8988T (cell line): Measurements from ENCODE around the gene KRT76.
"Not testable (repeated sequence)": the region's sequence is repeated elsewhere in the genome, so short reads cannot be mapped to it uniquely, and the experiment has no call there.

Experiments
- DNase-seq: peaks from one replicate; pipeline ENCODE4 v3.0.0; 2011

KRT76 gene

DNA sequence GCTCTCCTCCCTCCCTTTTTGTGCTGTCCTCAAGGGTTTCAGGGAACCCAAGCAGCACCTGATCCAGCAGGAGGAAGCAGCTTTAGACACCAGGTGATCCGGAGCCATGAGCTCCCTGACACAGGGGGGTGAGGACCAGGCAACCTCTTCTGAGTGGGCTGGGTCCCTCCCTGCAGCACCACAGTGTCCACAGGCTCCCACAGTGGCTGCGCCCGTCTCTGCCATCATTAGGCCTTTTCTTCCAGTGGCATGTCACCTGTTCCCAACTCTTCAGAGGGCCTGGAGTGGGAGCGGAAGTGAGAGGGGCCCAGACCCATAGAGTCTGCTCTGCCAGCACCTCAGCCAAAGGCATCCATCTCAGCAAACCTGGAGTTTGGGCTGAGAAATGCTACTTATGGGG, 421 bp upstream of the KRT76 start:
- DNase-seq: no peak

DNA sequence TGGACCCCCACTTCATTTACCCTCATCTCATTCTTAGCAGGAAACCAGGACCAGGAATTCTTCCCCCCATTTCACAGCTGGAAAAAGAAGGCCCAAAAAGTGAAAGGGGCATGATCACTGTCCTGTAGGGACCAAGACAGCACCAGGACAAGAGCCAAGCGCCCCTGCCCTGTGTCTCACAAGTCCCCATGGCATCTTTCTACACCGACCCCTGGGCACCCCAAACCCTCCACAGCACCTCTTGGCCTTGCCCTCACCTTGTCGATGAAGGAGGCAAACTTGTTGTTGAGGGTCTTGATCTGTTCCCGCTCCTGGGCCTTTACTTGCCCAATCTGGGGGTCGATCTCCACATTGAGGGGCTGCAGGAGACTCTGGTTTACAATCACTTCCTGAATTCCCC, 710 bp downstream of the KRT76 start:
- no peak for DNase-seq

DNA sequence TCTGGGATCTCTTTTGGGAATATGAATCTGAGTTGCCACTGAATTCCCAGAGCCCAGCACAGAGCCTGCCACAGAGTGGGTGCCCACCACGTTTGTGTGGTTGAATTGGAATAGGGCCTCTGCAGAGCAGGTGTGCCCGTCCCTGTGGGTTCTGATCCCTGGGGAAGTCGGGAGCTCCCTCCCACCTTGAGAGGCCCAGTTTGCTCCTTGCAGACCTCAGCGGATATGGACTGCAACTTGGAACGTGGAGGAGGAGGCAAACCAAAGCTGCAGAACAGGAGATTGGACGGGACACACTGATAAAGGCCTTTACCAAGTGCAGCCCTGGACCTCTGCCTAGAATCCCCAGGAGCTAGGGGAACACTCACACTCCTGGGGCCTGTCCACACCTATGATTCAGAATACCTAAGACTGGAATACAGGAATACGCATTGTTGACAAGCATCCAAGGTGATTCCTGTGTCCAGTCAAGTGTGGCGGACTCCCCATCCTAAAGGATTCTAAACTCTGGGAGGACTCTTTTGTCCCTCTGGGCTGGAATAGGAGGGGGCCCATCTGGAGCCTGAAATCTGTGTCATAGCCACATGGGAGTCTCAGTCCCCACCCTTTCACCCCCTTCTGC, 2.4 kb downstream of the KRT76 start:
- DNase-seq: no peak

DNA sequence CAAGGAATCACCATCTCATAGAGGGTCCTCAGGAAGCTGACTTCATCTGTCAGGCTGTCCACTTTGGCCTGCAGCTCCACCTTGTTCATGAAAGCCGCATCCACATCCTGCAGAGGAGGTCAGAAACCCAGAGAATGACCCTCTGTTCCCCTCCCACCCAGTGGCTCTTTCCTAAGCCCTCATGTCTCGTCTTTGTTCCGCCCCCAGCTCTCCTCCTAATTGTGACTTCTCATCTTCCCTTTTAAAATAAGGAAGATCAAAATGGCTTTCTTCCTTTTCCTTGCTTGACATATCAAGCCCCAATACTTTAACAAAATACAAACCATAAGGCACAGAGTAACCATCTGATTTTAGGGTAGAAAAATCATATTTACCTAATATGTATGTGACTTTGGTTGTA, 4.4 kb downstream of the KRT76 start:
- no peak for DNase-seq

DNA sequence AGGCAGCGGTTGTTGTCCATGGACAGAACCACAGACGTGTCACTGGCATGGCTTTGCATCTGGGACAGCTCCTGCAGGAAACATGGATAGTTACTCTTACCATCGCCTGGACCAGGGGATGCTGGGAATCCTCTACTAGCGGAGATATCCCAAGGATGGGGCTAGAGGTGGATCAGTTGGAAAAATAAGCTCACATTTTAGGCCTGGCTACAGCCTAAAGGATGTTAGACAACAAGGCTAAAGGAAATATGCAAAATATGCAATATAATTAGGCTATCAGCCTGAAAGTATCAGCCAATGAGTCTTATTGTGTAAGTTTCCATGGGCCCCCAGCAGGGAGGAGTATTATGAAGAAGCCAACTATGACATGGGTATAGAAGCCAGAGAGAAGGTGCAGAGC, 5.0 kb downstream of the KRT76 start:
- no peak for DNase-seq

DNA sequence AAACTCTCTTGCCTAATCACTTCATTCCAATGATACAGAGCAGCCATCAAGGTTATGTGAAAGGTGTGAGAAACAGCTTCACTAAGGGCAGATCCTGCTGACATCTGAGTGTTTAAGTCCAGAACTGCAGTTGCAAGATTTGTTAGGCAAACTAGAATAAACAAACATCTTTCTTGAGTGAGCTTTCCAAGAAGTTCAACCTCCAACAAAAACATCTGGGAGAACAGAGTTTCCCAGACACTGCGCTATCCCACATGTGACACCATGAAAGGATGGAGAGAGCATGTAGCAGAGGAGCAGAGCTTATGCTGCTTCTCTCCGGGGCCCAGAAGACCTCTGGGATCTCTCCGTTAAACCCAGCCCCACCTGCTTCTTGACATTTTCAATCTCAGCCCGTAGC, 5.6 kb downstream of the KRT76 start:
- DNase-seq: no peak

DNA sequence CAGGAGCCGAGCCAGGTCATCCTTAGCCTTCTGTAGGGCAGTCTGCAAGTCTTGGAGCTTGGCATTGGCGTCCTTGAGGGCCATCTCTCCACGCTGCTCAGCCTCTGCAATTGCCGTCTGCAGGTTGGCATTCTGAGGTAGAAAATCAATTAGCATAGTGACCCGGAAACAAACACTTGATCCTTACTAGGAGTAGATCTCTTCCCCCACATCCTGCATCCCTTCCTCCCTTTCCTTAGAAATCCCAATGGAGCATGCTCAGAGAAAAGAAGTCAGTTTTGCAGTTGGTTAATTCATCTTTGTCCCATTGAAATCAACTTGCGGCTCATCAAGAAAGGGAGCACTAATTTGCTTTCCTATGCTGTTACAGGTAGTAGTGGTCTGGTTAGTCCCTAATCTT, 6.1 kb downstream of the KRT76 start:
- DNase-seq: no peak

DNA sequence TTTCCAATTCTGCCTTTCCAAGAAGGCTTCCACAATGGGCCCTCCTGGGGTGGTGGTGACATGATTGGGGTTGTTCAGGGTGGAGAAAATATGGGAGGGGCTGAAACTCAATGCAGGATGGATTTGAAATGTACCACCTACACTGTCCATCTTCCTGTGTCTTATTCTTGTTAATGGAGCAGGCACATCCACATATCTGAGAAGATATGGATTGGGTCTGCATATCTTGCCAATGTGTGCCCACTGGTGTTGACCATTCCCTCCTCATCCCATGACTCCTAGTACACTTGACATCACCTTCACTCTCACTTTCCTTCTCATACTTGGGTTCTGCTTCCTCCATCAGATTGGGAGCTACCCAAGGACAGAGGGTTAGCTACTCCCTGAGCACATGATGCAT, 7.2 kb downstream of the KRT76 start:
- DNase-seq: no peak

DNA sequence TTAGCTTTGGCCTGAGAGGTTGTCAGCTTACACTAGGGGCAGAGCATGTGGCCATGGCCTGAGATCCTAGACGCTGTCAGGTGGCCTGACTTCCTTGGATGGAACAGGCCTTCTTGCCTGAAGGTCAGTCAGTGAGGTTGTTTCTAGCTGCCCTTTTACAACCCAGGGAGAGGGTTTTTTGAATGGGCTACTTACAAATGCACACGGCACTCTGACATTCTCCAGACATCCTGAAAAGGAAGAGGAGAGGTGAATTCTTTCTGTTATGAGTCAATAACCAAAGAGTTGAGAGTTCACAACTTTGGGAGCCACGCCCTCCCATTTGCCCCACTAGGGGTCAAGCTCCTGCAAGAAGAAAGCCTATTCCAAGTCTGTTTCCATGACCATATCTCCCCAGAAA, 7.8 kb downstream of the KRT76 start:
- no peak for DNase-seq

DNA sequence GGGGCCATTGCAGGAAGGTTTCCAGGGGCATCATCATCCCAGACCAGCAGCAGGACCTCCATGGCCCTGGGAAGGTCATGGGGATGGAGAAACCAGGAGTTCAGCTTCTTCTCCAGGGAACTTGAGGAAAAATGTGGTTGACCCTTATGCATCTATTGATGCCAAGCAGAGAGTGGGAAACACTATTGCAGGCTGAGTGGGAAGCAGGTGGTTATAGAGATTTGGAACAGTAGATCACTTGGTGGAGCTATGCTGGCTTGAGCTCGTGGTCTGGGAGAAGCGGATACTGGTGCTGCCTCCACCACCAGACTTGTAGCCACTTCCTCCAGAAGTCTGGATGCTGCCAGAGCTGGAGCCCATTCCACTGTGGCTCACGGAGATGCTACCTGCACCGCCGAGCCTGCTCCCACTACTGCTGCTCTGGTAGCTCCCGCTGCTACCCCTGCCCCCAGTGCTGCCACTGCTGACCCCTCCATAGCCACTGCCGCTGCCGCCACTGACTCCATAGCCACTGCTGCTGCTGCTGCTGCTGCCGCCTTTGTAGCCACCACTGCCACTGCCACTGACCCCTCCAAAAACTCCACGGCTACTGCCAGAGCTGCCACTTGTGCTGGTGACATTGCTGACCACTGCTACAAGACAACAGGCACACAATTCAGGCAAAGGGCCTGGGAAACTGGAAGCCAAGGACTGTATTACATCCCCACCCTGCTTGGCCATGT, 8.5 kb downstream of the KRT76 start:
- DNase-seq: no peak

DNA sequence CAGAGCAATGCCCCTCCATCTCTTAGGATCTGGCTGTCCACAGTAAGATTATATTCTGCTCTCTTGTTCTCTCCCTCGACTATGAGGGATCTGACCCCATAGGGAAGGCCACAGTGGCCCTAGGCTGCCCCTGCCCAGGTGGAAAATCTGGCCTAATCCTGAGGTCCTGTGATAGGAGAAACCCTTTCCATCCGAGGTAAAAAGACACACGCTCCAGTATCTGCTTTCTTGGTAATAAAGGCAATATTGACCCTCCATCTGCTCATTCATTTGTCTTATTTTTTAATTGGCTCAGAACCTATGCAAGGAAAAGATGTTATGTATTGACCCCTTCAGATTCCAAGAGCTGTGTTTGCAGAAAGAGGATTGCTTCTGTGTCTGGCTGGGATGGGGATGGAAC, 9.7 kb downstream of the KRT76 start:
- DNase-seq: no peak

DNA sequence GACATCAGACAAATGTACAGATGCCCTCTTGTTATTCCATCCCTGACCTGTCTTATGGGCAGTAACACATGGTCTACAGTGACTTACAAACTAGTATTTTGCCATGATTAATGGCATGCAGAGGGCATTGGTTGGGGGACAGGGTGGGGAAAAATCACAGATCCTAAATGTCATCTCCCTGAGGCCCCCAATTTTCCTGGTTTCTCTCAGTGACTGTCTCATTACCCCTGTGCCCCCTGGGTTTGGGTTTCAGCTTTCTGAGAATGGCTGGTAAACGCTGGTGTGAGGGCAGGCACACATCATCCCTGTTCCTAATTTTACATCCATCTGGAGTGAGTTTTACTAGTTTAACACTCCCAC, 10.1 kb downstream of the KRT76 start:
- DNase-seq: no peak

DNA sequence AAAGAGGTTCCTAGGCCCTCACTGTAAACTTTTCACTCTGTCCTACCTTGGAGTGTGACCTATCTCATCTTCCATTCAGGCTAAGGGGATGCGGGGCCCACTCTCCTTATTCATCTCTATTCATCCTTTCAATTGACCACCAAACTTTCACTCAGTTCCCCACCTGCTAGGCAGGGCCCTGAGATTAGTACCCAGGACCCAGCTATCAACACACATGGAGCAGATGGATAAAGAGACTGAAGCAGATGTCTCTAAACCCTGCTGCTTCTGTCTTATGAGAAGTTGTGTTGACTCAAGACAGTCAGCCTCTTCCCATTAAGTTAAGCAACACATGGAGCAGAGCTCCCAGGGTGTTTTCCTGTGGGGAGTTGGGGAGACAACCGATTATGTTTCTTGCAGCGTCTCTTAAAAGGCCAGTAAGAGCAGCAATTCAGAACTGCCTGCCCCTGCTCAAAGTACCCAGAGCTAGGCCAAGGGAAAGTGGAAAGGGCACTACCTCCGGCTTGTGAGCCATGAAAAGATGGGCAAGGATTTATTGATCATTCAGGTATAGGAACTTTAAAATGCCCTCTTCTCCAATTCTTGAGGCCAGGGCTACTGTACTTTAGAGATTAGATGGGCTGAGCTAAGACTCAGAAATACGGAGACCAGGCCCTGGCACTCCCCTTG, 10.7 kb downstream of the KRT76 start:
- DNase-seq: no peak

DNA sequence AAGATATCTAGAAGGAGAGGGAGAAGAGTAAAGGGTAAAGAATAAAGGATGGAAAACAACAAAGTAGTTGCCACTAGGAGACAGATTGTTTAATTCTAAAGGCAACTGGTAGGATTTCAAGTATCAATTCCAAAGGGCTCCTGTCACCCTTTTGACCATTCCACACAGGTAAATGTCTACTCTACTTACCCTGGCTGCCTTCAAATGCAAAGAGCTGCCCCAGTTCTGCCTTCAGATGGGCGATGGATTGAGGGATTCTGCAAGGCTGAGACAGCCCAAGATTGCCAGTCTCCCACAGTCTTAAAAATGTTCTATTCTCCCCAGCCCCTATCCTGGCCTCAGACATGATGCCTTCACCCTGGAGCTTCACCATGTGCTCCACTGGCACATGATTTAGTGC, 11.4 kb downstream of the KRT76 start:
- DNase-seq: no peak

DNA sequence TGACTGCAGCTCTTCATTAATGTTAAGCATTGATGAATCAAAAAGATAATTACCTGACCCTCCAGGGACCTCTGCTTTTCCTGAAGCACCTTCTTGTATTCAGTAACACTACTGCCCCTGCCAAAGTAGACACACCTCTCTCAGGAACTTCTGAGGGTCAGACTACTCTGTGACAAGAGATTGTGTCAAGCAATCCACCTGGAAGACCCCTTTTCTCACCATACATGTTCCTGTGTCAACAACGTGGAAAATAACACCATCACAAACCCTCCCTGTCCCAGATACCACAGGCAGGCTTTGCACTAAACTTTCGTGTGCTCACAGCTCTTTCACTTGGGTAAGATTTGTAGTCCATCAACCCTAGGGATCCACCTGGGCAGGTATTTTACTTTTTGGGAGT, 13.2 kb downstream of the KRT76 start:
- no peak for DNase-seq

DNA sequence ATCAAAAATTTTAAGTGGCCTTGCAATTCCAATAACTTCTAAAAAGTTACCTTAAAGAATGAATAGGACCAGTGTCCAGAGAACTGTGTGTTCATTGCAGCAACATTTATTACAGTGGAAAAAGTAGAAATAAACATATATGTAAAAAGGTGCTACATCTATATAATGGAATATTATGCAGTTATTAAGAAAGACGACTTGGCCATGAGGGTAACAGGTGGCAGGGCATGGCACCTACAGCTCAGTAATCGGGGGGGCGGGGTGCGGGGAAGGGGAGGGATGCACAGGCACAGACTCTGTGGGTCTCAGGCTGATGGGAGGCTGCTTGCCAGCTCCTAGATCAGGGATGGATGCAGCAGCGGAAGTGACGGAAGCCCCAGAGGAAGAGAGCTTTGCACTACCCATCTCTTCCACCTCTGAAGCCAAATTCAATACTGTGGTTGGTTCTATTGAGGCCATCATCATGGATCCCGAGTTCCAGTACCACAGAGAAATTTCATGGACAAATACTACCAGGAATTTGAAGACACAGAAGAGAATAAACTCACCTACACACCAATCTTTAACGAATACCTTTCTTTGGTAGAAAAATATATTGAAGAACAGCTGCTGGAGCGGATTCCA, 14.0 kb downstream of the KRT76 start:
- DNase-seq: no peak

DNA sequence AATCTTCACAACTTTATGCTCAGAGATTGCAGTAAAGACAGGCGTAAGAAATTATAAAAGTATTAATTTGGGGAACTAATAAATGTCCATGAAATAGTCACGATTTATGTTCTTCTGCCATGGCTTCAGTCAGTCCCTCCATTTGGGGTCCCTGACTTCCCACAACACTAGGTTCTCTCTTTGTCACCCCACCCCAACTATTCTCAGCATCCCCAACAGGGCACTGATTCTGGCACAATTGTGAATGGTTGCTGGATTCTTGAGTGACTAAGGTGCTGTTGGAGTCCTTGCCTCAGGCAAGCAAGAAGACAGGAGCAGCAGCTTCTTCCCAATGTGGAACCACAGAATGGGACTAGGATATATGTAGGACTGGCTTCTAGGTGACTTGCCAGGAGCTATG, 15.3 kb downstream of the KRT76 start:
- DNase-seq: no peak

DNA sequence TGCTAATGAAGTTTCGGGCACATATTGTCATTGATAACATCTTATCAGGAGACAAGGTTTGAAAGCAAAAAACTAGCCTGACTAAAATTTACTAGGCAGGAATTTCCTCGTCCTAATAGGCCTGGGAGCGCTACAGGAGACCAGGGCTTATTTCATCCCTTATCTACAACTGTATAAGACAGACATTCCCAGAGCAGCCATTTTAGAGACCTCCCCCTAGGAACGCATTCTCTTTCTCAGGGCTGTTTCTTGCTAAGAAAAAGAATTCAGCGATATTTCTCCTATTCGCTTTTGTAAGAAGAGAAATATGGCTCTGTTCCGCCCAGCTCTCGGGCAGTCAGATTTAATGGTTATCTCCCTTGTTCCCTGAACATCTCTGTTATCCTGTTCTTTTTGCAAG, 15.9 kb downstream of the KRT76 start:
- DNase-seq: not testable (repeated sequence)

DNA sequence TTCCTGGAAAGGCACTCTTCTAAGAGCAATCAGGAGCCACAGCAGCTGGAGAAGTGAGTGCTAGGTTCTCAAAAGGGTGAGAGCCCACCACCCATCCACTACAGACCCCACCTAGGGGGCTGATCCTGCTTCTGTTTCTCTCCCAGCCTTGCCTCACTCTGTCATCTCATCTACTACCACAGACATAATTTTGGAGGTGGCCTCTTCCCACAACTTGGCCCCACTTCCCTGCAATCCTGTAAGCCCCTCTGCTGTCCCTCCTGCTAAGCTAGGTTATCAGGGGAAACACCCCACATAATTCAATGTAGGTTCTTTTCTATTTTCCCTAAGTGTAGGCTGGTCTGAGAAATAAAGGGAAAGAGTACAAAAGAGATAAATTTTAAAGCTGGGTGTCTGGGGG, 16.5 kb downstream of the KRT76 start:
- DNase-seq: no peak

DNA sequence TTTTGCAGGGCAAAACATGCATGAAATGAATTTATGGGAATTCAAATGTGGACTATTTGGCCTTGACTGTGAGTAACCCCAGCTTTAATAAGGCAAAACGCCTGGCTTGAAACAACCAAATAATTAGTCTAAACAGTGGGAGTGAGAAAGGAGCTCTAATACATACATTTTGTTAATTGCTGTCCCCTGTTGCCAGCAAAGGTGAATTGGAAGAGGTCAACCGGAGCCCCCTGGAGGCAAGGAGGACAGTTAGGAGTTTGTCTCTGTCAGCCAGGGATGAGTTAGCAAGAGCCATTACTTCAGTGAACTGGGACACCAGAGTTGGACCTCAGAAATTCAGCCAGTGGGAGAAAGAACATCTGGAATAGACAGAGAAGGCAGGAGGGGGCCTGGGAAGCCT, 17.4 kb downstream of the KRT76 start:
- no peak for DNase-seq

DNA sequence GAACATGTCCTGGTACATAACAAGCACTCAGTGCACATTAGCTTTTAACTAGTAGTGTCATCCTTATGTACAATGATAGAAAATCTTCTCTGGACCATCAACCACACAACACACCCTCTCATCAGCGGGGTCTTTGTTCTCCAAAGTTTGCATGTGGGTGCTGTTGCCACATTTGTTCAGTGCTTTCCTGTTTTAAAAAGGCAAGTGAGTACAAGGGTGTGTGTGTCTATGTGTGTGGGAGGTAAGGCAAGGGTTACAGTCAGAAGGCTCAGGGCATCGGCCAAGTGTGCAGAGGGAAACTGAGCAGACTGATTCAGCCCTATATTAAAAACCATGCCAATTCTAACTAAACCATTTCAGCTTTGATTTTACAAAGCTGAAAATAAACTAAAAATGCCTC, 17.9 kb downstream of the KRT76 start:
- no peak for DNase-seq

DNA sequence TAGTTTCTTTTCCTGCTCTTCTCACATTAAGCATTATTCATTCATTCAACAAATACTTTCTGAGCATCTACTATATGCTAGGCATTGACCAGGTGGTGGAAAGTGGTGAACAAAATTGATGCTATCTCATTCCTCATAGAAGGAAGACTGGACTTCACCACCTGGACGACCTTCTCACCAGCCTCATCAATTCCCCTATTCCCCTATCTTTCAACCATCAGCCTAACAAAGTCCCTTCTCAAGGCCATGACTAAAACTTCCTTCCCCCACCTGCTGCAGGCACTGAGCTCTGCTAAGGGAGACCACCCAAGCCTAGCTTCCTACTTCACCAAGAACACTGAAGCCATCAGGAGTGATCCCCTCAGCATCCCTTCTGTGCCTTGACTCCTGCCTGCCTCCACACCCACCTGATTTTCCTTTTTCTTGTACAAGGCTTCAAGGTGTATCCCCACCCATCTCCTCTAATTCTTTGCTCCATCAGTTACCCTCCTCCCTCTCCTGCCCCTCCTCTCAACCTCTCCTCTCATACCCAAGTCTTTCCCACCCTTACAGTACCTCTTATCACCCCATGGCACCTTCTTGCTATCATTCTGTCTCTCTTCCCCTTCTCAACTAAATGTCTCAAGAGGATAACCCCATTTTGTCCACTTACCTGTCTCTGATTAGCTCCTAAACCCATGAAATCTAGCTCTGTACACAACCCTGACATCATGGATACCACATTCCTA, 19.5 kb downstream of the KRT76 start:
- DNase-seq: no peak

DNA sequence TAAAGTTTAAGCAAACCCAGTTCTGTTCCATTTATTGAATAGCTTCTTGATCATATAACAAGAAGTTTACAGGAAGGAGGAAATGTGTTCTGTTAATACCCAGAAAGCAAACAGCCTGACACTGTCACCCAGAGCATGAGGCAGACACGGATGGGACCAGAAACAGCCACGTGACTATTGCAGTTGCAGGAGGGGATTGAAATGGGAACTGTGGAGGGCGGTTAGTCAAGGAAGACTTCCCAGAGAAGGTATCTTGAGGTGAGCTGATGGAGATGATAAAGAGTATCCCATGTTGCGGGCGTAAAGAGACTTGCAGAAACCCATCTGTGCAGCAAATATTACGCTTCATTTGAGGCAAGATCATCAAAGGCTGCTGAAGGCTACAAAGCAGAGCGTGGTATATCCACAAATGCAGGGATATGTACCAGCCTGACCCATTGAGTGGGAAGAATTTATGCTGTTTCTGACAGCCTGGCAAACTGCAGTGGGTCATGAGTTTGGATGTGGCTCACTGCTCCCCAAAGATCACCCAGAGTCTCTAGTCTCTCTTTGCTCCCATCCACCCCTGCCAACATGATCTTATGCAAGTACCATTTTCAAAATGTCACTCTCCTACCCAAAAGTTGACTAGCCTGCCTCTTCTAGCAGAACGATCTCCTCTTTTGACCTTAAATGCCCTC, 20.7 kb downstream of the KRT76 start:
- no peak for DNase-seq
